A673 (cell line): ENCODE results near the gene RIC1. TPM values are rescaled to one million over a fixed set of nuclear protein-coding genes. Genes with fewer than 3 reads are reported as not detected.

Source experiments
- BruUV-seq: library from RNA; stranded (reverse); fragments of 400-500 nt; replicated peaks from 2 replicates; lab custom pipeline; 2021; lab: Mats Ljungman, UMichigan
- CTCF ChIA-PET: fragments of 300-600 bp; sonication (Branson Sonifier 250); formaldehyde crosslinking; loops from one replicate; lab custom pipeline; 2022; ENCODE audit warnings: antibody characterized with exemption; lab: Charles Lee
- POLR2A ChIA-PET: fragments of 300-600 bp; sonication (Branson Sonifier 250); formaldehyde crosslinking; loops from one replicate; lab custom pipeline; 2022; ENCODE audit warnings: antibody characterized with exemption; ENCODE audit not compliant: low non-redundant PET; lab: Charles Lee
- DNase-seq: peaks from one replicate; pipeline ENCODE4 v3.0.0-alpha.2; 2015; ENCODE audit warnings: low spot score
- H3K27ac ChIP-seq: fragments of 200-600 bp; sonication (generic); 2 replicates; pipeline ENCODE4 v1.5.1; 2016; ENCODE audit warnings: mixed run types, low read depth, mild to moderate bottlenecking, mixed read lengths, antibody characterized with exemption, low read length; ENCODE audit not compliant: poor library complexity, severe bottlenecking
- H3K27me3 ChIP-seq: fragments of 200-600 bp; sonication (generic); replicated peaks from 2 replicates; pipeline ENCODE4 v1.6.1; 2017; ENCODE audit warnings: mixed run types, low read depth, mild to moderate bottlenecking, mixed read lengths, antibody characterized with exemption, low read length; ENCODE audit not compliant: insufficient read depth, poor library complexity
- H3K36me3 ChIP-seq: fragments of 200-600 bp; sonication (generic); 2 replicates; pipeline ENCODE4 v1.6.1; 2016; ENCODE audit warnings: mixed run types, mild to moderate bottlenecking, mixed read lengths, antibody characterized with exemption, low read length; ENCODE audit not compliant: insufficient read depth, poor library complexity, severe bottlenecking
- H3K4me1 ChIP-seq: fragments of 200-600 bp; sonication (generic); 2 replicates; pipeline ENCODE4 v1.6.1; 2017; ENCODE audit warnings: mixed run types, mild to moderate bottlenecking, mixed read lengths, antibody characterized with exemption, low read length; ENCODE audit not compliant: insufficient read depth, poor library complexity, severe bottlenecking
- H3K4me3 ChIP-seq: fragments of 200-600 bp; sonication (generic); 2 replicates; pipeline ENCODE4 v1.5.1; 2016; ENCODE audit warnings: low read depth, mixed run types, mild to moderate bottlenecking, mixed read lengths, low read length; ENCODE audit not compliant: poor library complexity, severe bottlenecking
- H3K9me3 ChIP-seq: fragments of 200-600 bp; sonication (generic); 2 replicates; pipeline ENCODE4 v1.6.1; 2016; ENCODE audit warnings: mixed run types, low read depth, mild to moderate bottlenecking, mixed read lengths, antibody characterized with exemption, low read length; ENCODE audit not compliant: poor library complexity, severe bottlenecking
- EZH2 ChIP-seq: fragments of 200-600 bp; sonication (generic); IDR thresholded peaks from 2 replicates; pipeline ENCODE4 v1.6.1; 2017; ENCODE audit warnings: borderline replicate concordance, low read depth, mild to moderate bottlenecking, mixed read lengths, antibody characterized with exemption, low read length; ENCODE audit not compliant: poor library complexity, severe bottlenecking
- intact Hi-C: fragments of 100-400 bp; cut with micrococcal nuclease; formaldehyde crosslinking; loops from one replicate; pipeline ENCODE4 v1.10.0; 2022; ENCODE audit not compliant: unreplicated experiment
- total RNA-seq: library from RNA; stranded (reverse); gene quantifications from 2 replicates; pipeline ENCODE4 v1.2.3, GENCODE V29; 2021
- TF ChIP-seq, protein P1 (sequence below): fragments of 300-800, 200-600 bp; sonication (generic); conservative IDR thresholded peaks from 2 replicates; pipeline ENCODE4 v1.5.1; 2017; ENCODE audit warnings: low read depth, mild to moderate bottlenecking, antibody characterized with exemption, low read length, moderate library complexity, mixed read lengths

The RIC1 gene
- total RNA-seq, 1 experiment from 2014 or later, result 23.3 TPM

- intact Hi-C loops, result no loop called here
Observed at GRCh38 chr9:5643005-5643624, 14.2 kb downstream of the RIC1 start.

GRCh38 chr9:5644501-5644900 lies 15.6 kb downstream of the RIC1 start:
- Histone ChIP-seq H3K9me3 (peaks cover 23% of the 10 kb centered on the region), H3K4me3 (no peak overlapping the region), H3K27me3 (no peaks in the 10 kb centered on the region), H3K4me1 (no peaks in the 10 kb centered on the region), H3K27ac (no peak overlapping the region), H3K36me3 (no peaks in the 10 kb centered on the region)
- ChIA-PET POLR2A (no interaction called here), CTCF (no interaction called here)
- no peak for TF ChIP-seq EZH2
- DNase-seq, result no peak
- intact Hi-C loops, result no loop called here
- no TSS peak for BruUV-seq

More at GRCh38 chr9:5643005-5643624, 14.2 kb downstream of the RIC1 start:
- Histone ChIP-seq H3K36me3 (no peaks in the 10 kb centered on the region), H3K27ac (no peak overlapping the region), H3K4me1 (no peaks in the 10 kb centered on the region), H3K4me3 (no peak overlapping the region), H3K27me3 (no peaks in the 10 kb centered on the region), H3K9me3 (peaks cover 15% of the 10 kb centered on the region)
- CTCF ChIA-PET, result no interaction called here
- POLR2A ChIA-PET, result no interaction called here
- no peak for DNase-seq
- no peak for TF ChIP-seq EZH2
- TF ChIP-seq, protein P1, sequence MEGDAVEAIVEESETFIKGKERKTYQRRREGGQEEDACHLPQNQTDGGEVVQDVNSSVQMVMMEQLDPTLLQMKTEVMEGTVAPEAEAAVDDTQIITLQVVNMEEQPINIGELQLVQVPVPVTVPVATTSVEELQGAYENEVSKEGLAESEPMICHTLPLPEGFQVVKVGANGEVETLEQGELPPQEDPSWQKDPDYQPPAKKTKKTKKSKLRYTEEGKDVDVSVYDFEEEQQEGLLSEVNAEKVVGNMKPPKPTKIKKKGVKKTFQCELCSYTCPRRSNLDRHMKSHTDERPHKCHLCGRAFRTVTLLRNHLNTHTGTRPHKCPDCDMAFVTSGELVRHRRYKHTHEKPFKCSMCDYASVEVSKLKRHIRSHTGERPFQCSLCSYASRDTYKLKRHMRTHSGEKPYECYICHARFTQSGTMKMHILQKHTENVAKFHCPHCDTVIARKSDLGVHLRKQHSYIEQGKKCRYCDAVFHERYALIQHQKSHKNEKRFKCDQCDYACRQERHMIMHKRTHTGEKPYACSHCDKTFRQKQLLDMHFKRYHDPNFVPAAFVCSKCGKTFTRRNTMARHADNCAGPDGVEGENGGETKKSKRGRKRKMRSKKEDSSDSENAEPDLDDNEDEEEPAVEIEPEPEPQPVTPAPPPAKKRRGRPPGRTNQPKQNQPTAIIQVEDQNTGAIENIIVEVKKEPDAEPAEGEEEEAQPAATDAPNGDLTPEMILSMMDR, result no peak
- no TSS peak for BruUV-seq

DNA sequence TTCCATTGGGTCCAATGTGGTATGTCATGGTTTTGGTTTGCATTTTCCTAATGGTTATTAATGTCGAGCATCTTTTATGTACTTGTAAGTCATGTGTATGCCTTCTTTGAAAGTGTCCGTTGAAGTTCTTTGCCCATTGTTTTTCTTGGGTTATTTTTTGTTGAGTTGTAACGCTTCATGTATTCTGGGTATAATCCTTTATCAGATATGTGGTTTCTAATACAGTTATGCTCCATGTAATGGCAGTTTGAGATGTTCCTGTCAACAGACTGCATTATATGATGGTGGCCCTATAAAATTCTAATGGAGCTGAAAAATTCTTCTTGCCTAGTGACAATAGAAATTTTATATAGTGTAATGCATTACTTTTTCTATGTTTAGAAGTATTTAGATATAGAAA lies 17.2 kb downstream of the RIC1 start:
- Histone ChIP-seq H3K4me1 (no peaks in the 10 kb centered on the region), H3K36me3 (no peaks in the 10 kb centered on the region), H3K9me3 (peaks cover 16% of the 10 kb centered on the region), H3K27ac (no peak overlapping the region), H3K27me3 (no peaks in the 10 kb centered on the region), H3K4me3 (no peak overlapping the region)
- TF ChIP-seq EZH2, result no peak
- TF ChIP-seq, protein P1, result no peak
- DNase-seq, result no peak
- intact Hi-C loops, result no loop called here
- CTCF ChIA-PET, result no interaction called here
- BruUV-seq, result no TSS peak
- POLR2A ChIA-PET, result no interaction called here
